WTC11 (cell line): Measurements from ENCODE around the gene PPIL3. TPM values are rescaled to one million over a fixed set of nuclear protein-coding genes. Genes with fewer than 3 reads are reported as not detected.

Experiments
- ATAC-seq: fragments of 200-7000 bp; cut with Tn5 transposase; 2 replicates; pipeline ENCODE4 v1.10.0; 2021; ENCODE audit warnings: mild to moderate bottlenecking, moderate library complexity
- CTCF ChIA-PET: fragments of 300-600 bp; sonication (Branson Sonifier 250); formaldehyde crosslinking; loops from one replicate; lab custom pipeline; 2021; ENCODE audit warnings: antibody characterized with exemption; lab: Charles Lee
- POLR2A ChIA-PET: fragments of 350-600 bp; sonication (Branson Sonifier 250); formaldehyde crosslinking; loops from one replicate; lab custom pipeline; 2021; ENCODE audit warnings: antibody characterized with exemption; lab: Charles Lee
- DNase-seq: peaks from one replicate; pipeline ENCODE4 v3.0.0; 2021; ENCODE audit warnings: low spot score
- H3K27ac Mint-ChIP-seq: 2 replicates; pipeline ENCODE4 v1.8.0; 2021; ENCODE audit warnings: mixed read lengths
- H3K27me3 Mint-ChIP-seq: 2 replicates; pipeline ENCODE4 v1.8.0; 2021; ENCODE audit warnings: low read depth, mild to moderate bottlenecking, moderate library complexity, mixed read lengths
- H3K36me3 Mint-ChIP-seq: 2 replicates; pipeline ENCODE4 v1.8.0; 2021; ENCODE audit warnings: mixed read lengths
- H3K4me1 Mint-ChIP-seq: 2 replicates; pipeline ENCODE4 v1.8.0; 2022; ENCODE audit warnings: mixed read lengths
- H3K4me3 Mint-ChIP-seq: 2 replicates; pipeline ENCODE4 v1.8.0; 2021; ENCODE audit warnings: mild to moderate bottlenecking, moderate library complexity, mixed read lengths
- H3K9me3 Mint-ChIP-seq: 2 replicates; pipeline ENCODE4 v1.8.0; 2021; ENCODE audit warnings: mixed read lengths
- JAZF1 ChIP-seq: fragments of 250-450 bp; sonication (Bioruptor Pico); IDR thresholded peaks from 2 replicates; pipeline ENCODE4 v1.9.0; 2021; ENCODE audit warnings: moderate library complexity, mild to moderate bottlenecking, inconsistent platforms
- NR1H2 ChIP-seq: sonication (generic); formaldehyde crosslinking; IDR thresholded peaks from 2 replicates; pipeline ENCODE4 v1.9.0; 2021; ENCODE audit warnings: mild to moderate bottlenecking, moderate library complexity, missing genetic modification reagents
- TCF7 ChIP-seq: sonication (generic); formaldehyde crosslinking; IDR thresholded peaks from 2 replicates; pipeline ENCODE4 v1.8.0; 2022; ENCODE audit warnings: mild to moderate bottlenecking, low read depth, missing genetic modification reagents, moderate library complexity
- ZNF138 ChIP-seq: sonication (generic); formaldehyde crosslinking; conservative IDR thresholded peaks from 2 replicates; pipeline ENCODE4 v1.8.1; 2022; ENCODE audit warnings: mild to moderate bottlenecking, moderate library complexity, missing genetic modification reagents
- ZNF219 ChIP-seq: sonication (generic); formaldehyde crosslinking; IDR thresholded peaks from 2 replicates; pipeline ENCODE4 v1.8.0; 2023; ENCODE audit warnings: missing genetic modification reagents, mild to moderate bottlenecking, borderline replicate concordance
- ZNF263 ChIP-seq: sonication (generic); formaldehyde crosslinking; IDR thresholded peaks from 2 replicates; pipeline ENCODE4 v1.8.1; 2022; ENCODE audit warnings: low read depth, mild to moderate bottlenecking, moderate library complexity, missing genetic modification reagents
- ZNF317 ChIP-seq: sonication (generic); formaldehyde crosslinking; IDR thresholded peaks from 2 replicates; pipeline ENCODE4 v1.8.1; 2023; ENCODE audit warnings: low read depth, mild to moderate bottlenecking, moderate library complexity, missing genetic modification reagents, borderline replicate concordance
- total RNA-seq: library from RNA; stranded (reverse); gene quantifications from 3 replicates; pipeline ENCODE4 v1.2.3, GENCODE V29; 2021
- TF ChIP-seq, protein P1 (sequence below): fragments of 250-450 bp; sonication (Bioruptor Pico); IDR thresholded peaks from 2 replicates; pipeline ENCODE4 v1.9.0; 2021; ENCODE audit warnings: mild to moderate bottlenecking, borderline replicate concordance
- TF ChIP-seq, protein P2 (sequence below): sonication (generic); formaldehyde crosslinking; IDR thresholded peaks from 2 replicates; pipeline ENCODE4 v1.8.1; 2022; ENCODE audit warnings: low read depth, missing genetic modification reagents, borderline replicate concordance
- TF ChIP-seq, protein P3 (sequence below): sonication (generic); formaldehyde crosslinking; conservative IDR thresholded peaks from 2 replicates; pipeline ENCODE4 v1.8.1; 2023; ENCODE audit warnings: mild to moderate bottlenecking, low read depth, missing genetic modification reagents, moderate library complexity
- TF ChIP-seq, protein P4 (sequence below): sonication (generic); formaldehyde crosslinking; IDR thresholded peaks from 2 replicates; pipeline ENCODE4 v1.8.1; 2022; ENCODE audit warnings: mild to moderate bottlenecking, missing genetic modification reagents, moderate library complexity, borderline replicate concordance
- TF ChIP-seq, protein P5 (sequence below): sonication (generic); formaldehyde crosslinking; IDR thresholded peaks from 2 replicates; pipeline ENCODE4 v1.8.0; 2023; ENCODE audit warnings: missing genetic modification reagents, mild to moderate bottlenecking, borderline replicate concordance

The PPIL3 gene
- total RNA-seq, 1 experiment from 2014 or later = 39.3 TPM

DNA sequence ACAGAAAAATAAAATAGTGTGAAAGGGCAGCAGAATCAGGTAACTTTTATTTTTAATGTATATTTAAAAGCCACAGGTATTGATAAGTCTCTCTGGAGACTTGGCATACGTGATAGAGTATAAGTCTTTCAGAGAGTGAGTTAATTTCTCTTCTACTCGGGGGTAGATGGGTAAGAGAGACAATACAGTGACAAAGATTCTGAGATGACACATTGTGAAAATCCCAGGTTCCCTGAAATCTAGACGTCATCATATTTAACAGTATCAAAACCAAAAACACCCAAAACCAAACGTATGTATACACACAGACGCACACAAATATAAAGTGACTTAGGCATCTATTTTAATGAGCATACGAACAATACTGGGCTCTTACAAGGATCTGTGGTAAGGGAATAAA, 33.6 kb upstream of the PPIL3 start (continued):
- TF ChIP-seq, protein P1, sequence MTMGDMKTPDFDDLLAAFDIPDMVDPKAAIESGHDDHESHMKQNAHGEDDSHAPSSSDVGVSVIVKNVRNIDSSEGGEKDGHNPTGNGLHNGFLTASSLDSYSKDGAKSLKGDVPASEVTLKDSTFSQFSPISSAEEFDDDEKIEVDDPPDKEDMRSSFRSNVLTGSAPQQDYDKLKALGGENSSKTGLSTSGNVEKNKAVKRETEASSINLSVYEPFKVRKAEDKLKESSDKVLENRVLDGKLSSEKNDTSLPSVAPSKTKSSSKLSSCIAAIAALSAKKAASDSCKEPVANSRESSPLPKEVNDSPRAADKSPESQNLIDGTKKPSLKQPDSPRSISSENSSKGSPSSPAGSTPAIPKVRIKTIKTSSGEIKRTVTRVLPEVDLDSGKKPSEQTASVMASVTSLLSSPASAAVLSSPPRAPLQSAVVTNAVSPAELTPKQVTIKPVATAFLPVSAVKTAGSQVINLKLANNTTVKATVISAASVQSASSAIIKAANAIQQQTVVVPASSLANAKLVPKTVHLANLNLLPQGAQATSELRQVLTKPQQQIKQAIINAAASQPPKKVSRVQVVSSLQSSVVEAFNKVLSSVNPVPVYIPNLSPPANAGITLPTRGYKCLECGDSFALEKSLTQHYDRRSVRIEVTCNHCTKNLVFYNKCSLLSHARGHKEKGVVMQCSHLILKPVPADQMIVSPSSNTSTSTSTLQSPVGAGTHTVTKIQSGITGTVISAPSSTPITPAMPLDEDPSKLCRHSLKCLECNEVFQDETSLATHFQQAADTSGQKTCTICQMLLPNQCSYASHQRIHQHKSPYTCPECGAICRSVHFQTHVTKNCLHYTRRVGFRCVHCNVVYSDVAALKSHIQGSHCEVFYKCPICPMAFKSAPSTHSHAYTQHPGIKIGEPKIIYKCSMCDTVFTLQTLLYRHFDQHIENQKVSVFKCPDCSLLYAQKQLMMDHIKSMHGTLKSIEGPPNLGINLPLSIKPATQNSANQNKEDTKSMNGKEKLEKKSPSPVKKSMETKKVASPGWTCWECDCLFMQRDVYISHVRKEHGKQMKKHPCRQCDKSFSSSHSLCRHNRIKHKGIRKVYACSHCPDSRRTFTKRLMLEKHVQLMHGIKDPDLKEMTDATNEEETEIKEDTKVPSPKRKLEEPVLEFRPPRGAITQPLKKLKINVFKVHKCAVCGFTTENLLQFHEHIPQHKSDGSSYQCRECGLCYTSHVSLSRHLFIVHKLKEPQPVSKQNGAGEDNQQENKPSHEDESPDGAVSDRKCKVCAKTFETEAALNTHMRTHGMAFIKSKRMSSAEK = no peak
- no peak for TF ChIP-seq NR1H2 (CRISPR knock-in tag)
- TF ChIP-seq, protein P2, sequence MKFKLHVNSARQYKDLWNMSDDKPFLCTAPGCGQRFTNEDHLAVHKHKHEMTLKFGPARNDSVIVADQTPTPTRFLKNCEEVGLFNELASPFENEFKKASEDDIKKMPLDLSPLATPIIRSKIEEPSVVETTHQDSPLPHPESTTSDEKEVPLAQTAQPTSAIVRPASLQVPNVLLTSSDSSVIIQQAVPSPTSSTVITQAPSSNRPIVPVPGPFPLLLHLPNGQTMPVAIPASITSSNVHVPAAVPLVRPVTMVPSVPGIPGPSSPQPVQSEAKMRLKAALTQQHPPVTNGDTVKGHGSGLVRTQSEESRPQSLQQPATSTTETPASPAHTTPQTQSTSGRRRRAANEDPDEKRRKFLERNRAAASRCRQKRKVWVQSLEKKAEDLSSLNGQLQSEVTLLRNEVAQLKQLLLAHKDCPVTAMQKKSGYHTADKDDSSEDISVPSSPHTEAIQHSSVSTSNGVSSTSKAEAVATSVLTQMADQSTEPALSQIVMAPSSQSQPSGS = no peak
- TF ChIP-seq, protein P3, sequence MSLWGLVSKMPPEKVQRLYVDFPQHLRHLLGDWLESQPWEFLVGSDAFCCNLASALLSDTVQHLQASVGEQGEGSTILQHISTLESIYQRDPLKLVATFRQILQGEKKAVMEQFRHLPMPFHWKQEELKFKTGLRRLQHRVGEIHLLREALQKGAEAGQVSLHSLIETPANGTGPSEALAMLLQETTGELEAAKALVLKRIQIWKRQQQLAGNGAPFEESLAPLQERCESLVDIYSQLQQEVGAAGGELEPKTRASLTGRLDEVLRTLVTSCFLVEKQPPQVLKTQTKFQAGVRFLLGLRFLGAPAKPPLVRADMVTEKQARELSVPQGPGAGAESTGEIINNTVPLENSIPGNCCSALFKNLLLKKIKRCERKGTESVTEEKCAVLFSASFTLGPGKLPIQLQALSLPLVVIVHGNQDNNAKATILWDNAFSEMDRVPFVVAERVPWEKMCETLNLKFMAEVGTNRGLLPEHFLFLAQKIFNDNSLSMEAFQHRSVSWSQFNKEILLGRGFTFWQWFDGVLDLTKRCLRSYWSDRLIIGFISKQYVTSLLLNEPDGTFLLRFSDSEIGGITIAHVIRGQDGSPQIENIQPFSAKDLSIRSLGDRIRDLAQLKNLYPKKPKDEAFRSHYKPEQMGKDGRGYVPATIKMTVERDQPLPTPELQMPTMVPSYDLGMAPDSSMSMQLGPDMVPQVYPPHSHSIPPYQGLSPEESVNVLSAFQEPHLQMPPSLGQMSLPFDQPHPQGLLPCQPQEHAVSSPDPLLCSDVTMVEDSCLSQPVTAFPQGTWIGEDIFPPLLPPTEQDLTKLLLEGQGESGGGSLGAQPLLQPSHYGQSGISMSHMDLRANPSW (CRISPR knock-in tag) = no peak
- TF ChIP-seq, protein P4, sequence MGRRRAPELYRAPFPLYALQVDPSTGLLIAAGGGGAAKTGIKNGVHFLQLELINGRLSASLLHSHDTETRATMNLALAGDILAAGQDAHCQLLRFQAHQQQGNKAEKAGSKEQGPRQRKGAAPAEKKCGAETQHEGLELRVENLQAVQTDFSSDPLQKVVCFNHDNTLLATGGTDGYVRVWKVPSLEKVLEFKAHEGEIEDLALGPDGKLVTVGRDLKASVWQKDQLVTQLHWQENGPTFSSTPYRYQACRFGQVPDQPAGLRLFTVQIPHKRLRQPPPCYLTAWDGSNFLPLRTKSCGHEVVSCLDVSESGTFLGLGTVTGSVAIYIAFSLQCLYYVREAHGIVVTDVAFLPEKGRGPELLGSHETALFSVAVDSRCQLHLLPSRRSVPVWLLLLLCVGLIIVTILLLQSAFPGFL (CRISPR knock-in tag) = no peak
- TF ChIP-seq, protein P5, sequence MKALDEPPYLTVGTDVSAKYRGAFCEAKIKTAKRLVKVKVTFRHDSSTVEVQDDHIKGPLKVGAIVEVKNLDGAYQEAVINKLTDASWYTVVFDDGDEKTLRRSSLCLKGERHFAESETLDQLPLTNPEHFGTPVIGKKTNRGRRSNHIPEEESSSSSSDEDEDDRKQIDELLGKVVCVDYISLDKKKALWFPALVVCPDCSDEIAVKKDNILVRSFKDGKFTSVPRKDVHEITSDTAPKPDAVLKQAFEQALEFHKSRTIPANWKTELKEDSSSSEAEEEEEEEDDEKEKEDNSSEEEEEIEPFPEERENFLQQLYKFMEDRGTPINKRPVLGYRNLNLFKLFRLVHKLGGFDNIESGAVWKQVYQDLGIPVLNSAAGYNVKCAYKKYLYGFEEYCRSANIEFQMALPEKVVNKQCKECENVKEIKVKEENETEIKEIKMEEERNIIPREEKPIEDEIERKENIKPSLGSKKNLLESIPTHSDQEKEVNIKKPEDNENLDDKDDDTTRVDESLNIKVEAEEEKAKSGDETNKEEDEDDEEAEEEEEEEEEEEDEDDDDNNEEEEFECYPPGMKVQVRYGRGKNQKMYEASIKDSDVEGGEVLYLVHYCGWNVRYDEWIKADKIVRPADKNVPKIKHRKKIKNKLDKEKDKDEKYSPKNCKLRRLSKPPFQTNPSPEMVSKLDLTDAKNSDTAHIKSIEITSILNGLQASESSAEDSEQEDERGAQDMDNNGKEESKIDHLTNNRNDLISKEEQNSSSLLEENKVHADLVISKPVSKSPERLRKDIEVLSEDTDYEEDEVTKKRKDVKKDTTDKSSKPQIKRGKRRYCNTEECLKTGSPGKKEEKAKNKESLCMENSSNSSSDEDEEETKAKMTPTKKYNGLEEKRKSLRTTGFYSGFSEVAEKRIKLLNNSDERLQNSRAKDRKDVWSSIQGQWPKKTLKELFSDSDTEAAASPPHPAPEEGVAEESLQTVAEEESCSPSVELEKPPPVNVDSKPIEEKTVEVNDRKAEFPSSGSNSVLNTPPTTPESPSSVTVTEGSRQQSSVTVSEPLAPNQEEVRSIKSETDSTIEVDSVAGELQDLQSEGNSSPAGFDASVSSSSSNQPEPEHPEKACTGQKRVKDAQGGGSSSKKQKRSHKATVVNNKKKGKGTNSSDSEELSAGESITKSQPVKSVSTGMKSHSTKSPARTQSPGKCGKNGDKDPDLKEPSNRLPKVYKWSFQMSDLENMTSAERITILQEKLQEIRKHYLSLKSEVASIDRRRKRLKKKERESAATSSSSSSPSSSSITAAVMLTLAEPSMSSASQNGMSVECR = no peak

DNA sequence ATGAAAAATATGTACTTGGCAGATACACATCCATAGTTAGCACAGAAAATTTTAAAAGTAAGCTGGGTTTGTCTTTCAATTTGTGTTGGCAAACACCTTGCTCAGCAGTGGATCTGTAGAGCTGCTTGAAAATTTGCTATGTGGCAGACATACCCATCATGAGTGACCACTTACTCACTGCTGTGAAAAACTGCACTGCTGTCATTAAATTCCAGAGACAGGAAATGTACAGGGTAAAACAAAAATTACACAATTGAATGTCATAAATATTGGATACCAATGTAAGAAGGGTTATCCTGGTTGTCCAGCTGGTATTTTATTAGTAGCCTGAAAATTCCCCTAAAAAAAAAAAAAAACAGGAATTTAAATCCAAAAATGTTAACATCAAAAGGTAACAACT, 24.8 kb upstream of the PPIL3 start:
- Mint-ChIP-seq H3K27ac (no peak overlapping the region), H3K27me3 (no peaks in the 10 kb centered on the region), H3K36me3 (peaks cover 57% of the 10 kb centered on the region), H3K4me1 (no peaks in the 10 kb centered on the region), H3K9me3 (no peaks in the 10 kb centered on the region), H3K4me3 (no peak overlapping the region)
- DNase-seq (no peak), ATAC-seq (no peak)
- ChIA-PET POLR2A (interaction anchor here (0.7 kb wide), 1 partner anchor 200 kb away, joined by 3 read pairs; no protein-coding TSS in a partner anchor), CTCF (interaction anchor here (0.5 to 1.5 kb wide), 3 partner anchors 8 to 245 kb away, joined by 3 to 6 read pairs (median 4); no protein-coding TSS in a partner anchor)
- TF ChIP-seq TCF7 (CRISPR knock-in tag) (no peak), ZNF219 (CRISPR knock-in tag) (no peak), ZNF263 (no peak), JAZF1 (no peak), ZNF317 (no peak), NR1H2 (CRISPR knock-in tag) (no peak), ZNF138 (no peak)
- TF ChIP-seq, protein P1 = no peak
